Liver (tissue), 9 donors: ENCODE data around the gene TMEM151B. TPM values are rescaled to one million over a fixed set of nuclear protein-coding genes. Genes with fewer than 3 reads are reported as not detected.

ENCODE experiments used
- DNase-seq: peaks from one replicate; pipeline ENCODE4 v3.0.0-alpha.2; 2017; ENCODE audit warnings: low spot score
- H3K27ac ChIP-seq, 2 donors: one replicate each; pipeline ENCODE4 v1.7.0; 2013; ENCODE audit warnings: inconsistent platforms in 2 of 2, low read length in 2 of 2, control low read depth in 1 of 2, low read depth in 1 of 2, mild to moderate bottlenecking in 1 of 2
- H3K27me3 ChIP-seq, 4 donors: one replicate each; pipeline versions ENCODE4 v1.6.1 to v1.7.0; 2013; ENCODE audit warnings: low read length in 3 of 4, inconsistent platforms in 1 of 4, mild to moderate bottlenecking in 1 of 4, moderate library complexity in 1 of 4; ENCODE audit not compliant: control insufficient read depth in 4 of 4, insufficient read depth in 4 of 4
- H3K36me3 ChIP-seq, 4 donors: one replicate each; pipeline versions ENCODE4 v1.6.1 to v1.7.0; 2013; ENCODE audit warnings: low read length in 3 of 4, mild to moderate bottlenecking in 3 of 4, low read depth in 1 of 4, moderate library complexity in 1 of 4; ENCODE audit not compliant: control insufficient read depth in 4 of 4, insufficient read depth in 3 of 4
- H3K4me1 ChIP-seq, 4 donors: one replicate each; pipeline versions ENCODE4 v1.6.1 to v1.7.0; 2013; ENCODE audit warnings: low read length in 3 of 4, mild to moderate bottlenecking in 3 of 4, moderate library complexity in 1 of 4; ENCODE audit not compliant: control insufficient read depth in 4 of 4, insufficient read depth in 4 of 4
- H3K4me3 ChIP-seq, 3 donors: one replicate each; pipeline versions ENCODE4 v1.6.1 to v1.7.0; 2013; ENCODE audit warnings: low read length in 3 of 3, control low read depth in 1 of 3, low read depth in 1 of 3, mild to moderate bottlenecking in 1 of 3
- H3K9ac ChIP-seq, 2 donors: one replicate each; pipeline ENCODE4 v1.7.0; 2013; ENCODE audit warnings: low read length in 2 of 2, mild to moderate bottlenecking in 2 of 2, moderate library complexity in 2 of 2, control low read depth in 1 of 2, low read depth in 1 of 2
- H3K9me3 ChIP-seq, 4 donors: one replicate each; pipeline versions ENCODE4 v1.6.1 to v1.7.0; 2013; ENCODE audit warnings: low read length in 3 of 4; ENCODE audit not compliant: control insufficient read depth in 4 of 4
- EGR1 ChIP-seq, 2 donors: IDR thresholded peaks; 2 replicates each; pipeline ENCODE4 v1.6.1; 2016 to 2018; ENCODE audit warnings: antibody characterized with exemption in 2 of 2, low read depth in 2 of 2
- FOXA1 ChIP-seq: IDR thresholded peaks from 2 replicates; pipeline ENCODE4 v1.6.1; 2016; ENCODE audit warnings: antibody characterized with exemption
- FOXA2 ChIP-seq: IDR thresholded peaks from 2 replicates; pipeline ENCODE4 v1.6.1; 2016; ENCODE audit warnings: antibody characterized with exemption
- GABPA ChIP-seq, 2 donors: IDR thresholded peaks in 1 of 2; conservative IDR thresholded peaks in 1 of 2; 2 replicates each; pipeline ENCODE4 v1.6.1; 2016; ENCODE audit warnings: antibody characterized with exemption in 2 of 2, mild to moderate bottlenecking in 1 of 2, moderate library complexity in 1 of 2
- HNF4A ChIP-seq, 2 donors: conservative IDR thresholded peaks; 2 replicates each; pipeline ENCODE4 v1.6.1; 2016; ENCODE audit warnings: antibody characterized with exemption in 2 of 2, mild to moderate bottlenecking in 2 of 2
- HNF4G ChIP-seq: IDR thresholded peaks from 2 replicates; pipeline ENCODE4 v1.6.1; 2016; ENCODE audit warnings: antibody characterized with exemption
- JUND ChIP-seq, 2 donors: IDR thresholded peaks; 2 replicates each; pipeline ENCODE4 v1.6.1; 2016; ENCODE audit warnings: antibody characterized with exemption in 2 of 2
- NR2F2 ChIP-seq: IDR thresholded peaks from 2 replicates; pipeline ENCODE4 v1.6.1; 2016; ENCODE audit warnings: antibody characterized with exemption
- RAD21 ChIP-seq, 2 donors: IDR thresholded peaks; 2 replicates each; pipeline ENCODE4 v1.6.1; 2016; ENCODE audit warnings: antibody characterized with exemption in 2 of 2, mild to moderate bottlenecking in 2 of 2
- RXRA ChIP-seq, 2 donors: IDR thresholded peaks; 2 replicates each; pipeline ENCODE4 v1.6.1; 2017 to 2018; ENCODE audit warnings: antibody characterized with exemption in 2 of 2, mild to moderate bottlenecking in 1 of 2
- SP1 ChIP-seq: IDR thresholded peaks from 2 replicates; pipeline ENCODE4 v1.6.1; 2018; ENCODE audit warnings: antibody characterized with exemption, mild to moderate bottlenecking
- TAF1 ChIP-seq: conservative IDR thresholded peaks from 2 replicates; pipeline ENCODE4 v1.6.1; 2016; ENCODE audit warnings: antibody characterized with exemption, mild to moderate bottlenecking
- YY1 ChIP-seq: IDR thresholded peaks from 2 replicates; pipeline ENCODE4 v1.6.1; 2016; ENCODE audit warnings: antibody characterized with exemption, mild to moderate bottlenecking
- WGBS: extraction: QIAGEN DNeasy Blood & Tissue Kit; methylation state at CpG from one replicate; pipeline ENCODE4 v1.1.7; 2013; 5-methylcytosine and 5-hydroxymethylcytosine counted together
- polyA plus RNA-seq, 2 donors: library from polyadenylated mRNA; stranded (reverse) in 1 of 2; unstranded in 1 of 2; fragments of 200-250 nt in 1 of 2; fragments of >200 nt in 1 of 2; fragmentation: Nextera tagmentation in 1 of 2; extraction: Ambion mirVana in 1 of 2; gene quantifications; one replicate each; pipeline versions ENCODE4 v1.2.1 to v1.2.3, GENCODE V29; 2013 to 2015
- total RNA-seq, 2 donors: library from RNA; depleted of rRNA; stranded (reverse); fragments of >200 nt; gene quantifications; one replicate each; pipeline ENCODE4 v1.2.3, GENCODE V29; 2014
- TF ChIP-seq, protein P1 (sequence below): IDR thresholded peaks from 2 replicates; pipeline ENCODE4 v1.6.1; 2016; ENCODE audit warnings: antibody characterized with exemption, mild to moderate bottlenecking
- TF ChIP-seq, protein P2 (sequence below): IDR thresholded peaks from 2 replicates; pipeline ENCODE4 v1.6.1; 2016; ENCODE audit warnings: antibody characterized with exemption
- TF ChIP-seq, protein P3 (sequence below): IDR thresholded peaks from 2 replicates; pipeline ENCODE4 v1.6.1; 2016; ENCODE audit warnings: antibody characterized with exemption
- TF ChIP-seq, protein P4 (sequence below): IDR thresholded peaks from 2 replicates; pipeline ENCODE4 v1.6.1; 2016; ENCODE audit warnings: antibody characterized with exemption
- TF ChIP-seq, protein P5 (sequence below): fragments of 150-350 bp; IDR thresholded peaks from 2 replicates; pipeline ENCODE4 v1.5.1; 2017; ENCODE audit warnings: improper control_type of control experiment, low read depth, low read length; ENCODE audit not compliant: missing input control
- donor health status: healthy.
- donor health status: healthy.
- donor health status: healthy.
- donor health status: healthy.
- donor health status: healthy.

Gene TMEM151B
- total and polyA plus RNA-seq, 4 donors, result not detected

DNA sequence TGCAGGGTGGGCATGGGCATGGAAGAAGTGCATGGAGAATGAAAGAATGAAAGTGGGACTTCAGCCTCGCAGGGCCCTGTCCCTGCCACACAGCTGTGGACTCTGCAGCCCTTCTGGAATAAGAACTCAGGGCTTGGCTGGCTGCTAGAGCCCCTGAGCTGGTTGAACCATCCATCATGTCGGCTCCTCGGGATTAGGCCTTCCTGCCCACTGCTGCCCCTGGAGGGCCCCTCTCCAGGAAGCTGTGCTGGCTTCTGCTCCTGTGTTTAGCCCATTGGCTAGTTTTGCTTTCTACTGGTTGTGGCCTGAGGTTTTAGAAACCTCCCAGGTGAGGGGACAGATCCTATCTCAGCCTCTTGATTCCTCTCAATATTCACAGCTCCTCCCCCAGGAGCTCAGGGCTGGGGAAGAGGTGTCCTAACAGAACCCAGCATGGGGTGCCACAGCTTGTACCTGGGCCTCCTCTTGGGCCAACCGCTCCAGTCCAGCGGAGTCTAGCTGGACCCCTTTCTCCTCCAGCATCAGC, 35.0 kb downstream of the TMEM151B start:
- no peak for DNase-seq
- Histone ChIP-seq H3K36me3 (peaks cover 9 to 92% (median 38%) of the 10 kb centered on the region in 4 donors), H3K9ac (no peak overlapping the region), H3K27me3 (no peaks in the 10 kb centered on the region), H3K27ac (no peak overlapping the region), H3K4me3 (no peak overlapping the region), H3K4me1 (no peaks in the 10 kb centered on the region), H3K9me3 (no peaks in the 10 kb centered on the region)
- no peak for TF ChIP-seq RAD21 (IDR thresholded peaks at IDR 0.05)
- no peak for TF ChIP-seq YY1
- no peak for TF ChIP-seq GABPA (IDR thresholded peaks at IDR 0.05 in 1 of 2, conservative IDR thresholded peaks at IDR 0.05 in 1 of 2)
- TF ChIP-seq NR2F2, result no peak
- TF ChIP-seq, protein P1, sequence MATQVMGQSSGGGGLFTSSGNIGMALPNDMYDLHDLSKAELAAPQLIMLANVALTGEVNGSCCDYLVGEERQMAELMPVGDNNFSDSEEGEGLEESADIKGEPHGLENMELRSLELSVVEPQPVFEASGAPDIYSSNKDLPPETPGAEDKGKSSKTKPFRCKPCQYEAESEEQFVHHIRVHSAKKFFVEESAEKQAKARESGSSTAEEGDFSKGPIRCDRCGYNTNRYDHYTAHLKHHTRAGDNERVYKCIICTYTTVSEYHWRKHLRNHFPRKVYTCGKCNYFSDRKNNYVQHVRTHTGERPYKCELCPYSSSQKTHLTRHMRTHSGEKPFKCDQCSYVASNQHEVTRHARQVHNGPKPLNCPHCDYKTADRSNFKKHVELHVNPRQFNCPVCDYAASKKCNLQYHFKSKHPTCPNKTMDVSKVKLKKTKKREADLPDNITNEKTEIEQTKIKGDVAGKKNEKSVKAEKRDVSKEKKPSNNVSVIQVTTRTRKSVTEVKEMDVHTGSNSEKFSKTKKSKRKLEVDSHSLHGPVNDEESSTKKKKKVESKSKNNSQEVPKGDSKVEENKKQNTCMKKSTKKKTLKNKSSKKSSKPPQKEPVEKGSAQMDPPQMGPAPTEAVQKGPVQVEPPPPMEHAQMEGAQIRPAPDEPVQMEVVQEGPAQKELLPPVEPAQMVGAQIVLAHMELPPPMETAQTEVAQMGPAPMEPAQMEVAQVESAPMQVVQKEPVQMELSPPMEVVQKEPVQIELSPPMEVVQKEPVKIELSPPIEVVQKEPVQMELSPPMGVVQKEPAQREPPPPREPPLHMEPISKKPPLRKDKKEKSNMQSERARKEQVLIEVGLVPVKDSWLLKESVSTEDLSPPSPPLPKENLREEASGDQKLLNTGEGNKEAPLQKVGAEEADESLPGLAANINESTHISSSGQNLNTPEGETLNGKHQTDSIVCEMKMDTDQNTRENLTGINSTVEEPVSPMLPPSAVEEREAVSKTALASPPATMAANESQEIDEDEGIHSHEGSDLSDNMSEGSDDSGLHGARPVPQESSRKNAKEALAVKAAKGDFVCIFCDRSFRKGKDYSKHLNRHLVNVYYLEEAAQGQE, result no peak
- TF ChIP-seq, protein P2, sequence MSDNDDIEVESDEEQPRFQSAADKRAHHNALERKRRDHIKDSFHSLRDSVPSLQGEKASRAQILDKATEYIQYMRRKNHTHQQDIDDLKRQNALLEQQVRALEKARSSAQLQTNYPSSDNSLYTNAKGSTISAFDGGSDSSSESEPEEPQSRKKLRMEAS, result no peak
- TF ChIP-seq FOXA1, result no peak
- TF ChIP-seq TAF1, result no peak
- TF ChIP-seq HNF4A (conservative IDR thresholded peaks at IDR 0.05), result no peak
- TF ChIP-seq JUND (IDR thresholded peaks at IDR 0.05), result no peak
- no peak for TF ChIP-seq EGR1 (IDR thresholded peaks at IDR 0.05; ENCODE audit: low read depth in 2 of 2)
- no peak for TF ChIP-seq FOXA2
- TF ChIP-seq, protein P3, sequence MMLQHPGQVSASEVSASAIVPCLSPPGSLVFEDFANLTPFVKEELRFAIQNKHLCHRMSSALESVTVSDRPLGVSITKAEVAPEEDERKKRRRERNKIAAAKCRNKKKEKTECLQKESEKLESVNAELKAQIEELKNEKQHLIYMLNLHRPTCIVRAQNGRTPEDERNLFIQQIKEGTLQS, result no peak
- TF ChIP-seq, protein P4, sequence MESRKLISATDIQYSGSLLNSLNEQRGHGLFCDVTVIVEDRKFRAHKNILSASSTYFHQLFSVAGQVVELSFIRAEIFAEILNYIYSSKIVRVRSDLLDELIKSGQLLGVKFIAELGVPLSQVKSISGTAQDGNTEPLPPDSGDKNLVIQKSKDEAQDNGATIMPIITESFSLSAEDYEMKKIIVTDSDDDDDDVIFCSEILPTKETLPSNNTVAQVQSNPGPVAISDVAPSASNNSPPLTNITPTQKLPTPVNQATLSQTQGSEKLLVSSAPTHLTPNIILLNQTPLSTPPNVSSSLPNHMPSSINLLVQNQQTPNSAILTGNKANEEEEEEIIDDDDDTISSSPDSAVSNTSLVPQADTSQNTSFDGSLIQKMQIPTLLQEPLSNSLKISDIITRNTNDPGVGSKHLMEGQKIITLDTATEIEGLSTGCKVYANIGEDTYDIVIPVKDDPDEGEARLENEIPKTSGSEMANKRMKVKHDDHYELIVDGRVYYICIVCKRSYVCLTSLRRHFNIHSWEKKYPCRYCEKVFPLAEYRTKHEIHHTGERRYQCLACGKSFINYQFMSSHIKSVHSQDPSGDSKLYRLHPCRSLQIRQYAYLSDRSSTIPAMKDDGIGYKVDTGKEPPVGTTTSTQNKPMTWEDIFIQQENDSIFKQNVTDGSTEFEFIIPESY, result no peak
- no peak for TF ChIP-seq HNF4G
- no peak for TF ChIP-seq SP1
- TF ChIP-seq, protein P5, sequence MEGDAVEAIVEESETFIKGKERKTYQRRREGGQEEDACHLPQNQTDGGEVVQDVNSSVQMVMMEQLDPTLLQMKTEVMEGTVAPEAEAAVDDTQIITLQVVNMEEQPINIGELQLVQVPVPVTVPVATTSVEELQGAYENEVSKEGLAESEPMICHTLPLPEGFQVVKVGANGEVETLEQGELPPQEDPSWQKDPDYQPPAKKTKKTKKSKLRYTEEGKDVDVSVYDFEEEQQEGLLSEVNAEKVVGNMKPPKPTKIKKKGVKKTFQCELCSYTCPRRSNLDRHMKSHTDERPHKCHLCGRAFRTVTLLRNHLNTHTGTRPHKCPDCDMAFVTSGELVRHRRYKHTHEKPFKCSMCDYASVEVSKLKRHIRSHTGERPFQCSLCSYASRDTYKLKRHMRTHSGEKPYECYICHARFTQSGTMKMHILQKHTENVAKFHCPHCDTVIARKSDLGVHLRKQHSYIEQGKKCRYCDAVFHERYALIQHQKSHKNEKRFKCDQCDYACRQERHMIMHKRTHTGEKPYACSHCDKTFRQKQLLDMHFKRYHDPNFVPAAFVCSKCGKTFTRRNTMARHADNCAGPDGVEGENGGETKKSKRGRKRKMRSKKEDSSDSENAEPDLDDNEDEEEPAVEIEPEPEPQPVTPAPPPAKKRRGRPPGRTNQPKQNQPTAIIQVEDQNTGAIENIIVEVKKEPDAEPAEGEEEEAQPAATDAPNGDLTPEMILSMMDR, result no peak
- no peak for TF ChIP-seq RXRA (IDR thresholded peaks at IDR 0.05)
- WGBS, result 90% methylated on average over 5 of the region's 5 CpGs
